ELF-1 (cell line): ENCODE results near the gene CDH7.

Source experiments
- DNase-seq: peaks from one replicate; pipeline ENCODE4 v3.0.0-alpha.2; 2016; ENCODE audit warnings: low read depth, low spot score

The CDH7 gene

DNA sequence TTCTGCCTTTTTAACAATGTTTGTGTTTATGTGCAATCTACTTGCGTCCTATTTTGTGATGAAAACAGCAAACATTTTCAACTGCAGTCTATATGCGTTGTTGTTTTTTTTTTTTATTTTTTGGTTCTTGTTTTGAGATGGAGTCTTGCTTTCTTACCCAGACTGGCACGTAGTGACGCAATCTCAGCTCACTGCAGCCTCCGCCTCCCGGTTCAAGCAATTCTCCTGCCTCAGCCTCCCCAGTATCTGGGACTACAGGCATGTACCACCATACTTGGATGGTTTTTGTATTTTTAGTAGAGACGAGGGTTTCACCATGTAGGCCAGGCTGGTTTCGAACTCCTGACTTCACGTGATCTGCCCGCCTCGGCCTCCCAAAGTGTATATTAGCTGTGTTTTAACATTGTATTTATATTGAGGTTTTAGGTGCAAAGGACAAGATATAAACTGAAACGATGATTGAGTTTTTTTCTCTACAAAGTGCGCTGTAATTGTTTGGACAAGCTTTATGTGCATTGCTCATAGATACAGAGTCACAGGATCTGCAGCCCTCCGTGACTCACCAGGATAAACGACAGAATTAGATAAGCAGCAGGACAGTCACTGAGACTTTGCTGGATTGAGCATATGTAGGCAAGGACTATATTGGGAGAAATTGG, 17.4 kb downstream of the CDH7 start:
- DNase-seq: no peak

DNA sequence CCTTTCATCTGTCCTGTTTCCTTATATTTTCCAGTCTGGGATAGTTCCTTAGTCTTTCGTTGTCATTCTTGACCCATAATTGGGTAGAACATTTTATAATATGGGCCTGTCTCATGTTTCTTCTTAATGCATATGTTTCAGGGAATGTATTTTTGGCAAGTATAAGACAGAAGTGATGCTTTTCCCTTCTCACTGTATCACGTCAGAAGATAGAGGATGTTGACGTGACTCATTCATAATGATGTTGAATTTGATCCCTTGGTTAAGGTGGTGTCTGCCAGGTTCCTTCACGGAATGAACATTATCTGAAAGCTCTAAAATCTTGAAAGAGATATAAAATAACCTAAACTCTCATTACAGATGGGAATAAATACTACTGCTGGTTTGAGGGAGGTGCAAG, 18.8 kb downstream of the CDH7 start:
- DNase-seq: no peak

GRCh38 chr18:65786474-65786873, 35.7 kb downstream of the CDH7 start:
- no peak for DNase-seq

- DNase-seq: peak; percentile 14
These were observed 37.6 kb downstream of the CDH7 start for GRCh38 chr18:65788373-65788772.

- DNase-seq: no peak
These were observed 39.8 kb downstream of the CDH7 start for GRCh38 chr18:65790604-65791003.

GRCh38 chr18:65791719-65792118, 40.9 kb downstream of the CDH7 start:
- DNase-seq: no peak

GRCh38 chr18:65792456-65793074, 41.8 kb downstream of the CDH7 start:
- DNase-seq: no peak

GRCh38 chr18:65808759-65809158, 57.9 kb downstream of the CDH7 start:
- DNase-seq: no peak

DNA sequence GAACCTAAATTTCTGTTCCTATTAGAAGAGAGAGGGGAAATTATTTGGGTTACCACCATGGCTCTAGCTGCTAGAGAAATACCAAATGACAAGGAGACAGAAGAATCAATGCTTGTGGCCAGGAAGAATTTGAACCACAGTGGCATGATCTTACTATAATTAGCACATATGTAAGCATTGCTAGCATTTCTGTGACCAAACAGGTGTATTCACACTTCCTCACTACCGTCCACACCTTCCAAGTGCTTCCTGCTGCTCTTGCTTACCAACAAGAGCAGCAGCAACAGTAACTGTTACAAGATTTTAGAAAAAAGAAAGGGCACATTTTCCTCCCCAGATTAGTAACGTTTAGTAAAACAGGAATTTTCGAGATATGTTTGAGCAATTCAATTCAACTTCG, 60.5 kb downstream of the CDH7 start:
- DNase-seq: no peak

DNA sequence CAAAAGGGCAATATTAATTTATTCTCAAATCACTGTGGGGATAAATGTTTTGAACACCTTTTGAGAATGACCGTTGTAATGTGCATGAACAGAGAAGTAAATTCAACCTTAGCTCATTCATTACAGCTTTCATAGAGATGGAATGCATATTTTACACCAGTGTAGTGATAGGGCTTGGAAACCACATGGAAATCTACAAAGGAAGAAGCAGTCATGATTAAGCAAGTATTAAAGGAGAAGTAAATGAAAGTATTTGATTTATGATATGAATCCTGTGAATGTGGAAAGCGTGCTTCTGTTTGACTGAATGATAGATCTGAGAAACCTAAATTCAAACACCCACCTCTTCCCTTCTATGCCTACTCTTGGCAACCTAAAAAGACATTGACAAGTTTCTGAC, 64.7 kb downstream of the CDH7 start:
- no peak for DNase-seq

GRCh38 chr18:65817178-65817577, 66.4 kb downstream of the CDH7 start:
- DNase-seq: no peak

DNA sequence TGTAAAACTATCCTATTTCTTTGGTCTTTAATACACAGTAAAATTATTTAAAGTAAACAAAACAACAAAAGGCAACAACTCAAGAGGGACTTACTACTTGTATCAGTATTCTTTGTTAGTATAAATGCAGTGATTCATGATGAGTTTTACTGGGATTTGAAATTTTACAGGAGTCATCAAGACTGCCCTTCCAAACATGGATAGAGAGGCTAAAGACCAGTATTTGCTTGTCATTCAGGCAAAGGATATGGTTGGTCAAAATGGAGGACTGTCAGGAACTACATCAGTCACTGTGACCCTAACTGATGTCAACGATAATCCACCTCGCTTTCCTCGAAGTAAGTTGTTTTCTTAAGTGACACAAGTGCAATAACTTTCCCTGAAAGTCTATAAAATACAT, 71.1 kb downstream of the CDH7 start:
- DNase-seq: no peak

GRCh38 chr18:65822826-65823225, 72.0 kb downstream of the CDH7 start:
- no peak for DNase-seq

GRCh38 chr18:65827444-65827843, 76.6 kb downstream of the CDH7 start:
- no peak for DNase-seq

GRCh38 chr18:65835881-65836280, 85.1 kb downstream of the CDH7 start:
- no peak for DNase-seq

GRCh38 chr18:65846107-65846506, 95.3 kb downstream of the CDH7 start:
- DNase-seq: no peak

DNA sequence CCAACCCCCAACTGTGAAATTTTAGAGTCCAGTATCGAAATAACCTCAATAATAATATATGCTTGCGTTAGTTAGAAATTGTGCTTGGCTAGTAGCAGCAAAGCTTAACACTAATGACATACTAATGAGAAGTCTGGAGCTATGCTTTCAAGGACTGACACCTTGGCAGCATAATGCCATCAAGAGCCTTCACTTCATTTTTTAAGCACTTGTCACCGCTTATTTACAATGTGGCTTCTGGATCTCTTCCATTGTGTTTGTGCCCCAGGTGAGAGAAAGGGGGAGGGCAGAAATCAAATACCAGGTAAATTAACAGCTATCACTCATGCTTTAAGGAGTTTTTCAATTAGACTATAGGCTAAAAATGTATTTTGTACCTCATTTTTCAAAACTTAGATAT, 101.5 kb downstream of the CDH7 start:
- no peak for DNase-seq

DNA sequence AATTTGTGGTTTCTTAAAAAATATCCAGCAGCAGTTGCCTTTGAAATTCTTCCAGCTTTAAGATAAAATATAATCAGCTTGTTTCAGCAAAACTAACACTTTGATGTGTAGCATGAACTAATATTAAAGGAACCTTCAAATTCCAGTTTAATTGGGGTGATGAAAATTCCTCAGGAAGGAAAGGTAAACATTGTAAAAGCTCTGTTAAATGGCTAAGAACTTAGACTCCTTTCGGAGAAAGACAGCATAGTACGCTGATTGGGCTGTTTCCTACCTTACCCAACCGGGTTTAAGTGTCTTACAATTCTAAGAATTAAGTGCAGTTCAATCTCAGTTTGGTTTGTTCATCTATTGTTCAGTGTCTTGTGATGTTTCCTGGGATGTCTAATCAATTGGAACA, 108.3 kb downstream of the CDH7 start:
- DNase-seq: no peak

DNA sequence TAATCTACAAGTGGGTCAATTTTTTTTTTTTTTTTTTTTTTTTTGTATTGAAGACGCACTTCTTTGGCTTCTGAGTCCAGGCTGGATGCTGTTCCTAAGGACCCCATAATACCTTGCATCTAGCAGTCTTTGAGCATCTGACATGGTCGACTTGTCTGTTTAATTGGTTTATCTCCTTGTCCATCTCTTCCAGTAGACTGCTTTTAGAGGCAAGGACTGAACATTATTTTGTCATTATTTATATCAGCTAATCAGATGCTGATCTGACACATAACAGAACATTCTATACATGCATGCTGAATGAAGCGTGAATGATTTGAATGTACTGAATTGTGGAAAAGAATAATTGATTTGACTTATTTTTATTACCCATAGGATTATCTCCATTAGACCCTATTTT, 118.7 kb downstream of the CDH7 start:
- DNase-seq: no peak

DNA sequence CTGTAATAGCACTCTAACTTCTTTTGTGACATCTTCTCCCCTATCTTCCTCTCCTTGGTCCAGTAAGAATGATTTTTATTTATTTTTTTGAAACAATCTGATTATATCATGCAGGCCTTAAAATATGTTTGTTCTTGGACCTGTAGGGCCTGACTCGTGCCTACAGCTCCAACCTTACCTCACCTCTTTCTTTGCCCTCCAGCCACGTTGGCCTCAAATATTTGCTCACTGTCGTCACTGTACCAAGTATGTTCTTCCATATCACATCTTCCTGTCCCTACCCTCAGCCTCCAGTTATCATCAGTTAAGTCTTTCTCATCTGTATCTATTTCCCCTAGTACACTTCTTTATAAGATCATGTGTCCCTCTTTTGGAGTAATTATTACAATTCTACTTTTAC, 125.5 kb downstream of the CDH7 start:
- no peak for DNase-seq

DNA sequence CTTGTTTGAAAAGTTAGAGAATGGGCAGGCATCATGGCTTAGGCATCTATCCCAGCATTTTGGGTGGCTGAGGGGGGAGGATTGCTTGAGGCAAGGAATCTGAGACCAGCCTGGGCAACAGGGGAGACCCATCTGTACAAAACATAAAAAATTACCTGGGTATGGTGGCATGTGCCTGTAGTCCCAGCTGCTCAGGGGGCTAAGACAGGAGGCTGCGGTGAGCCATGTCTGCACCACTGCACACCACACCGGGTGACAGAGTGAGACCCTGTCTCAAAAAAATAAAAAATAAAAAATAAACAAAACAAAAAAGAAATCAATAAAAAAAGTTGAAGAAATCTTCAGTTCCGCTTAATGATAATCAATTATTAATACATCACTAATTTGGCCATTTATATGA, 146.5 kb downstream of the CDH7 start:
- no peak for DNase-seq

DNA sequence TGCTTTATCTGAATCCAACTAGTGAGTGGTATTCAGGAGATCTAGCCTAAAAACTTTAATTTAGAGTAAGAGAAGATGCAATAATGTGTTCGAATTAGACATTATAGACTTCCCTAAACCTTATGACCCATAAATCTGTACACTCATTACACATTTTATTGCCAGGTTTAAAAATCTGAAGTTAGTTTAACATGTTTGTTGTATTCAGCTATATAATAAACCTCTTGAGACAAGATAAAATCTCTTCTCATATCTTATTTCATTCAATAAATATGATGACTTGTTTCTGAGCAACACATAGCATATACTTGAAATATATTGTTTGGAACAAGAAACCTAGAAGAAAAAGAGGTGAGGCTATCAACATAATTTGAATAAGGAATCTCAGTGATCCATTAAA, 150.7 kb downstream of the CDH7 start:
- DNase-seq: no peak

GRCh38 chr18:65906621-65907034, 155.8 kb downstream of the CDH7 start:
- DNase-seq: peak; percentile 76

DNA sequence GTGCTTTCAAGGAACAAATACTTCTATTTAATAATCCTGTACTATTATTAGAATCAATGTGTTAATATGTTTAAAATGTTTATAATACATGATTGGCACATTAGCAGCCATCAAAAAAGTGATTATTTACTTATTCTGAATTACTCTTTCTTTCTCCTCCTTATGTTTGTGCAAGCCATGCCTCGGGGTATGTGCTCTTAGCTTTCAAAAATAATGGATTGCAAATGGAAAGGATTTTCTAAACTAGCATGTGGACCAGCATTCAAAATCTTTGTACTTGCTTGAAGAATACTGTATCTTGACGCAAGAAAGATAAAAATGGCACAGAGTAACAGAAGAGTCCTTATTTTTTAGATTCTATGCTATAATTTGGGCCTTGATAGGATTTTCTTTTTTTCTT, 156.5 kb downstream of the CDH7 start:
- DNase-seq: no peak
